HFF-Myc (cell line): Measurements from ENCODE around the gene TEX26.
"Not testable (repeated sequence)": the region's sequence is repeated elsewhere in the genome, so short reads cannot be mapped to it uniquely, and the experiment has no call there.

Source experiments
- DNase-seq: peaks from one replicate; pipeline ENCODE4 v3.0.0-alpha.2; 2011; ENCODE audit warnings: low read depth; ENCODE audit errors: extremely low read depth
- H3K4me3 ChIP-seq: replicated peaks from 2 replicates; pipeline ENCODE4 v1.5.1; 2011; ENCODE audit warnings: low read depth, mild to moderate bottlenecking, control low read depth, low read length
- TF ChIP-seq, protein P1 (sequence below): IDR thresholded peaks from 2 replicates; pipeline ENCODE4 v1.5.1; 2012; ENCODE audit warnings: mild to moderate bottlenecking, low read depth, low read length, control low read depth; ENCODE audit errors: missing control alignments

TEX26 gene

DNA sequence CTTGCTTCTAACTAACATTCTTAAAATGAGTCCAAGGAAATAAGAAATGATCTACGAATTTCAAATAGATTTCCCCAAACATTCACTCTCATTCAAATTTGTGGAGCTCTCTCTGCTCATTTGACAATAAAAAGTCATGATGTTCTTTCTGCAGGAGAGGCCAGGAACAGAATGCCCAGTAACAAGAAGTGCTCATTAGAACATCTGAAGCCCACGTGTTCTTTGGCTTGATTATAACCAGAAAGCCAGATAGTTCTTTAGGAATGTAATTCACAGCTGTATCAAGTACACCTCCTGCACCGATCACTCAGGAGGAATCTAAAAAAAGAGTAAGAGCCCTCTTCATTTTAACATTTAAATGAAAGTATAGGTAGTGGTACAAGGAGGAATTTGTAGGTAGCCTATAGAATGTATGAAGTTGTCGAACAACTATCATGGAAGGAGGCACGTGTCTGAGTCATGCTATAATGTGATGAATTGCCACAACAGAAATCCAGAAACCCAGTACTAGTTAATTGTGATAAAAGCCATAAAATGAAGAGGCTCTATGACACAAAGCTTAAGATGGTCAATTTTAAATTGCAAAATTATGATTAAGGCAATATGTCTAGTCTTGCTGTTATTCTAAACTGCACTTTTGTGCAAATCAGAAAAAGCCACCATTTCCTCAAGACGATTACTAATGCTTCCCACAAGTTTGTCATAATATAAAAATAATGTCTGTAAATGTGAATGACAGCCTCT lies 13.6 kb upstream of the TEX26 start:
- DNase-seq: peak; percentile 32
- TF ChIP-seq, protein P1, sequence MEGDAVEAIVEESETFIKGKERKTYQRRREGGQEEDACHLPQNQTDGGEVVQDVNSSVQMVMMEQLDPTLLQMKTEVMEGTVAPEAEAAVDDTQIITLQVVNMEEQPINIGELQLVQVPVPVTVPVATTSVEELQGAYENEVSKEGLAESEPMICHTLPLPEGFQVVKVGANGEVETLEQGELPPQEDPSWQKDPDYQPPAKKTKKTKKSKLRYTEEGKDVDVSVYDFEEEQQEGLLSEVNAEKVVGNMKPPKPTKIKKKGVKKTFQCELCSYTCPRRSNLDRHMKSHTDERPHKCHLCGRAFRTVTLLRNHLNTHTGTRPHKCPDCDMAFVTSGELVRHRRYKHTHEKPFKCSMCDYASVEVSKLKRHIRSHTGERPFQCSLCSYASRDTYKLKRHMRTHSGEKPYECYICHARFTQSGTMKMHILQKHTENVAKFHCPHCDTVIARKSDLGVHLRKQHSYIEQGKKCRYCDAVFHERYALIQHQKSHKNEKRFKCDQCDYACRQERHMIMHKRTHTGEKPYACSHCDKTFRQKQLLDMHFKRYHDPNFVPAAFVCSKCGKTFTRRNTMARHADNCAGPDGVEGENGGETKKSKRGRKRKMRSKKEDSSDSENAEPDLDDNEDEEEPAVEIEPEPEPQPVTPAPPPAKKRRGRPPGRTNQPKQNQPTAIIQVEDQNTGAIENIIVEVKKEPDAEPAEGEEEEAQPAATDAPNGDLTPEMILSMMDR: no peak
- H3K4me3 ChIP-seq: no peak overlapping the region

GRCh38 chr13:30920162-30920909 lies 12.1 kb upstream of the TEX26 start:
- no peak overlapping the region for H3K4me3 ChIP-seq
- no peak for DNase-seq
- TF ChIP-seq, protein P1: no peak

GRCh38 chr13:30923418-30923817 lies 9.0 kb upstream of the TEX26 start:
- DNase-seq: no peak
- H3K4me3 ChIP-seq: no peak overlapping the region
- TF ChIP-seq, protein P1: no peak

GRCh38 chr13:30924721-30925120 lies 7.7 kb upstream of the TEX26 start:
- no peak overlapping the region for H3K4me3 ChIP-seq
- no peak for DNase-seq
- TF ChIP-seq, protein P1: no peak

- no peak overlapping the region for H3K4me3 ChIP-seq
- TF ChIP-seq, protein P1: no peak
Measured at GRCh38 chr13:30925429-30925828, 7.0 kb upstream of the TEX26 start.

GRCh38 chr13:30926781-30927180 lies 5.7 kb upstream of the TEX26 start:
- DNase-seq: no peak
- H3K4me3 ChIP-seq: no peak overlapping the region
- TF ChIP-seq, protein P1: no peak

More at GRCh38 chr13:30925429-30925828, 7.0 kb upstream of the TEX26 start:
- no peak for DNase-seq

DNA sequence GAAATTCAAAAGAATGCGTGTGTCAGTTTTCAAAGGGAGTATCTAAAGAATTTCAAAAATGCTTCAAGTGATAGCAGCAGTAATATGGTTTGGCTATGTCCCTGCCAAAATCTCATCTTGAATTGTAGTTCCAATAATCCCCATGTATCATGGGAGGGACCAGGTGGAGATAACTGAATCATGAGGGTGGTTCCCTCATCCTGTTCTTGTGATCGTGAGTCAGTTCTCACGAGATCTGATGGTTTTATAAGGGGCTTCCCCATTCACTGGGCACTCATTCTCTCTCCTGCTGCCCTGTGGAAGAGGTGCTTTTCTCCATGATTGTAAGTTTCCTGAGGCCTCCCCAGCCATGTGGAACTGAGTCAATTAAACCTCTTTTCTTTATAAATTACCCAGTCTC lies 5.3 kb upstream of the TEX26 start:
- DNase-seq, H3K4me3 ChIP-seq: not testable (repeated sequence)
